PC-3 (cell line): ENCODE data around the gene CTF1. TPM values are rescaled to one million over a fixed set of nuclear protein-coding genes. Genes with fewer than 3 reads are reported as not detected.

Experiments
- ATAC-seq: fragments of 200-7000 bp; cut with Tn5 transposase; 2 replicates; pipeline ENCODE4 v1.9.1; 2020; ENCODE audit warnings: mild to moderate bottlenecking, moderate library complexity
- BruUV-seq: library from RNA; stranded (reverse); fragments of 400-500 nt; replicated peaks from 2 replicates; lab custom pipeline; 2021; lab: Mats Ljungman, UMichigan
- CTCF ChIA-PET: fragments of 300-600 bp; sonication (Branson Sonifier 250); formaldehyde crosslinking; loops from one replicate; lab custom pipeline; 2022; ENCODE audit warnings: antibody characterized with exemption; lab: Charles Lee
- POLR2A ChIA-PET: fragments of 300-600 bp; sonication (Branson Sonifier 250); formaldehyde crosslinking; loops from one replicate; lab custom pipeline; 2022; ENCODE audit warnings: antibody characterized with exemption; ENCODE audit not compliant: unreplicated experiment; lab: Charles Lee
- DNase-seq: peaks from one replicate; pipeline ENCODE4 v3.0.0-alpha.2; 2015
- H2AFZ ChIP-seq: fragments of 300-600 bp; sonication (generic); 2 replicates; pipeline ENCODE4 v1.6.0; 2016; ENCODE audit warnings: antibody characterized with exemption, low read length
- H3F3A ChIP-seq: fragments of 300-600 bp; sonication (generic); one replicate; pipeline ENCODE4 v1.6.0; 2017; ENCODE audit warnings: antibody characterized with exemption, low read length, control low read depth, mild to moderate bottlenecking; ENCODE audit not compliant: unreplicated experiment
- H3K27ac ChIP-seq: fragments of 300-600 bp; sonication (generic); 2 replicates; pipeline ENCODE4 v1.5.1; 2016; ENCODE audit warnings: mild to moderate bottlenecking, low read length
- H3K27me3 ChIP-seq: fragments of 300-600 bp; sonication (generic); 2 replicates; pipeline ENCODE4 v1.6.1; 2016; ENCODE audit warnings: low read length, mixed read lengths
- H3K36me3 ChIP-seq: fragments of 300-600 bp; sonication (generic); 2 replicates; pipeline ENCODE4 v1.6.1; 2016; ENCODE audit warnings: low read depth, mixed run types, low read length, mixed read lengths
- H3K4me1 ChIP-seq: fragments of 300-600 bp; sonication (generic); 2 replicates; pipeline ENCODE4 v1.5.1; 2016; ENCODE audit warnings: low read length; ENCODE audit not compliant: insufficient read depth
- H3K4me2 ChIP-seq: fragments of 300-600 bp; sonication (generic); 2 replicates; pipeline ENCODE4 v1.6.0; 2016; ENCODE audit warnings: low read length
- H3K4me3 ChIP-seq: fragments of 300-600 bp; sonication (generic); 2 replicates; pipeline ENCODE4 v1.5.1; 2016; ENCODE audit warnings: mild to moderate bottlenecking, low read length, mixed read lengths
- H3K79me2 ChIP-seq: fragments of 300-600 bp; sonication (generic); 2 replicates; pipeline ENCODE4 v1.6.1; 2017; ENCODE audit warnings: low read length, mixed read lengths
- H3K9ac ChIP-seq: fragments of 300-600 bp; sonication (generic); 2 replicates; pipeline ENCODE4 v1.6.0; 2016; ENCODE audit warnings: mild to moderate bottlenecking, low read length
- H3K9me2 ChIP-seq: fragments of 300-600 bp; sonication (generic); replicated peaks from 2 replicates; pipeline ENCODE4 v1.6.1; 2016; ENCODE audit warnings: mixed run types, low read length, mixed read lengths
- H3K9me3 ChIP-seq: fragments of 300-600 bp; sonication (generic); 2 replicates; pipeline ENCODE4 v1.6.1; 2016; ENCODE audit warnings: low read length, mixed read lengths
- H4K20me1 ChIP-seq: fragments of 300-600 bp; sonication (generic); 2 replicates; pipeline ENCODE4 v1.6.1; 2016; ENCODE audit warnings: low read length, mixed read lengths
- CTCF ChIP-seq: fragments of 300-600 bp; sonication (generic); conservative IDR thresholded peaks from 2 replicates; pipeline ENCODE4 v1.5.1; 2017; ENCODE audit warnings: antibody characterized with exemption, low read depth, mild to moderate bottlenecking, low read length
- EZH2 ChIP-seq: fragments of 300-600 bp; sonication (generic); IDR thresholded peaks from one replicate; pipeline ENCODE4 v1.6.1; 2017; ENCODE audit warnings: antibody characterized with exemption, mild to moderate bottlenecking, low read length; ENCODE audit not compliant: unreplicated experiment
- EZH2phosphoT487 ChIP-seq: fragments of 300-600 bp; sonication (generic); IDR thresholded peaks from 2 replicates; pipeline ENCODE4 v1.6.1; 2018; ENCODE audit warnings: mild to moderate bottlenecking, antibody characterized with exemption, low read length, borderline replicate concordance
- intact Hi-C: fragments of 100-400 bp; cut with micrococcal nuclease; formaldehyde crosslinking; loops from 2 replicates; pipeline ENCODE4 v1.9.0; 2023
- total RNA-seq: library from RNA; depleted of rRNA; stranded (reverse); fragments of >200 nt; gene quantifications from 2 replicates; pipeline ENCODE4 v1.2.3, GENCODE V29; 2014

CTF1 gene
- total RNA-seq, 1 experiment from 2014 or later = 0.29 TPM

GRCh38 chr16:30893744-30894539, 2.5 kb upstream of the CTF1 start, which contains the start of gene BCL7C:
Gene BCL7C, minus strand, starts transcription at chr16:30894077. Its CDS starts 133 bp downstream, at chr16:30893944.
- POLR2A ChIA-PET = no interaction called here
- H3K36me3 ChIP-seq = no peaks in the 10 kb centered on the region
- intact Hi-C loops = no loop called here

GRCh38 chr16:30894540-30895368, 1.7 kb upstream of the CTF1 start:
- TSS peak; percentile 64 for BruUV-seq
- DNase-seq = peak; percentile 12
- peak overlapping the region; percentile 48 for H3K4me3 ChIP-seq
- no peaks in the 10 kb centered on the region for H3K9me2 ChIP-seq
- intact Hi-C loops = no loop called here
- peak overlapping the region; percentile 76 for H3K4me2 ChIP-seq
- CTCF ChIA-PET = no interaction called here
- H3K9ac ChIP-seq = peak overlapping the region; percentile 53
- H2AFZ ChIP-seq = peak overlapping the region; percentile 95
- no peaks in the 10 kb centered on the region for H3K27me3 ChIP-seq
- peaks cover 13% of the 10 kb centered on the region for H3K79me2 ChIP-seq
- no peaks in the 10 kb centered on the region for H4K20me1 ChIP-seq
- H3K27ac ChIP-seq = peak overlapping the region; percentile 86
- H3K36me3 ChIP-seq = no peaks in the 10 kb centered on the region
- H3F3A ChIP-seq = peaks cover 8% of the 10 kb centered on the region
- peaks cover 28% of the 10 kb centered on the region for H3K4me1 ChIP-seq
- no peak for TF ChIP-seq EZH2
- no peak for TF ChIP-seq CTCF
- no peak for TF ChIP-seq EZH2phosphoT487
- POLR2A ChIA-PET = no interaction called here
- ATAC-seq = no peak
- H3K9me3 ChIP-seq = no peaks in the 10 kb centered on the region

More at GRCh38 chr16:30893744-30894539, 2.5 kb upstream of the CTF1 start, which contains the start of gene BCL7C:
- DNase-seq (peak; percentile 87), ATAC-seq (peak; percentile 70)
- Histone ChIP-seq H3K9me2 (no peaks in the 10 kb centered on the region), H3K9me3 (no peaks in the 10 kb centered on the region), H3K9ac (peak within 1 kb of the TSS; percentile 87), H3K27ac (peak within 1 kb of the TSS; percentile 86), H3K4me3 (peak within 1 kb of the TSS; percentile 87), H4K20me1 (no peaks in the 10 kb centered on the region), H3K4me2 (peak within 1 kb of the TSS; percentile 97), H3K4me1 (peaks cover 28% of the 10 kb centered on the region), H3K27me3 (no peaks in the 10 kb centered on the region), H3K79me2 (peaks cover 13% of the 10 kb centered on the region), H3F3A (peaks cover 8% of the 10 kb centered on the region), H2AFZ (peak within 1 kb of the TSS; percentile 95)
- BruUV-seq = no TSS peak
- CTCF ChIA-PET = no interaction called here
- TF ChIP-seq CTCF (peak; percentile 34), EZH2phosphoT487 (no peak)
